HCT116 (cell line): ENCODE data around the gene UCKL1. TPM values are rescaled to one million over a fixed set of nuclear protein-coding genes. Genes with fewer than 3 reads are reported as not detected.

Experiments
- ATAC-seq: fragments of 200-7000 bp; cut with Tn5 transposase; 2 replicates; pipeline ENCODE4 v1.9.1; 2020; ENCODE audit warnings: mild to moderate bottlenecking, moderate library complexity
- BruUV-seq: library from RNA; stranded (reverse); fragments of 400-500 nt; replicated peaks from 2 replicates; lab custom pipeline; 2021; lab: Mats Ljungman, UMichigan
- CTCF ChIA-PET: fragments of 300-600 bp; sonication (Branson Sonifier 250); formaldehyde crosslinking; loops from one replicate; lab custom pipeline; 2021; ENCODE audit warnings: antibody characterized with exemption; lab: Charles Lee
- POLR2A ChIA-PET: fragments of 300-600, 350-600 bp; sonication (Branson Sonifier 250); formaldehyde crosslinking; loops from one replicate; lab custom pipeline; 2021; ENCODE audit warnings: antibody characterized with exemption; lab: Charles Lee
- RAD21 ChIA-PET, 2 experiments: fragments of 300-600 bp; sonication (Branson Sonifier 250); formaldehyde crosslinking; loops; one replicate each; lab custom pipeline; 2023; ENCODE audit warnings: low total read pairs in 2 of 2; ENCODE audit not compliant: uncharacterized antibody in 2 of 2, unreplicated experiment in 2 of 2, low non-redundant PET in 1 of 2; lab: Charles Lee
- DNase-seq: peaks from one replicate; pipeline ENCODE4 v3.0.0-alpha.2; 2010; ENCODE audit warnings: low read depth, low spot score
- H2AFZ ChIP-seq: fragments of 200-600 bp; shearing (Covaris generic), sonication (generic); 2 replicates; pipeline ENCODE4 v1.6.1; 2017; ENCODE audit warnings: low read depth, mixed run types, mixed read lengths, antibody characterized with exemption, low read length; ENCODE audit not compliant: poor library complexity, severe bottlenecking
- H3K27ac ChIP-seq: 2 replicates; pipeline ENCODE4 v1.5.1; 2012; ENCODE audit warnings: low read depth, low read length
- H3K27me3 ChIP-seq: fragments of 200-600 bp; sonication (generic); 2 replicates; pipeline ENCODE4 v1.6.1; 2016; ENCODE audit warnings: mixed run types, low read length, mixed read lengths; ENCODE audit not compliant: insufficient read depth
- H3K36me3 ChIP-seq, 2 experiments: fragments of 200-500 bp in 1 of 2; fragments of 200-600 bp in 1 of 2; sonication (Bioruptor generic) in 1 of 2; sonication (generic) in 1 of 2; 2 replicates each; pipeline versions ENCODE4 v1.5.1 to v1.6.1; 2014 to 2016; ENCODE audit warnings: low read length in 2 of 2, inconsistent platforms in 1 of 2, mixed read lengths in 1 of 2, mixed run types in 1 of 2; ENCODE audit not compliant: insufficient read depth in 2 of 2, control insufficient read depth in 1 of 2
- H3K4me1 ChIP-seq, 2 experiments: fragments of 200-600 bp in 1 of 2; sonication (generic) in 1 of 2; 2 replicates each; pipeline versions ENCODE4 v1.5.1 to v1.6.1; 2012 to 2017; ENCODE audit warnings: low read length in 2 of 2, inconsistent platforms in 1 of 2, mild to moderate bottlenecking in 1 of 2, mixed read lengths in 1 of 2, mixed run types in 1 of 2, moderate library complexity in 1 of 2; ENCODE audit not compliant: insufficient read depth in 2 of 2, control insufficient read depth in 1 of 2
- H3K4me2 ChIP-seq: fragments of 200-600 bp; sonication (generic); 2 replicates; pipeline ENCODE4 v1.6.1; 2017; ENCODE audit warnings: mixed run types, low read length, mixed read lengths
- H3K4me3 ChIP-seq, 2 experiments: fragments of 200-600 bp in 1 of 2; sonication (generic) in 1 of 2; replicated peaks in 1 of 2; 2 replicates each; pipeline ENCODE4 v1.5.1; 2011 to 2016; ENCODE audit warnings: low read length in 2 of 2, control low read depth in 1 of 2, low read depth in 1 of 2, mild to moderate bottlenecking in 1 of 2, mixed read lengths in 1 of 2, mixed run types in 1 of 2
- H3K79me2 ChIP-seq: fragments of 200-600 bp; sonication (generic); 2 replicates; pipeline ENCODE4 v1.6.1; 2017; ENCODE audit warnings: mild to moderate bottlenecking, mixed run types, low read length, moderate library complexity, mixed read lengths; ENCODE audit not compliant: insufficient read depth
- H3K9ac ChIP-seq: fragments of 200-600 bp; sonication (generic); 2 replicates; pipeline ENCODE4 v1.6.1; 2016; ENCODE audit warnings: low read length, mixed read lengths
- H3K9me2 ChIP-seq: fragments of 200-600 bp; sonication (generic), shearing (Covaris generic); 2 replicates; pipeline ENCODE4 v1.6.1; 2017; ENCODE audit warnings: mixed run types, mild to moderate bottlenecking, moderate library complexity; ENCODE audit not compliant: insufficient read depth
- H3K9me3 ChIP-seq, 2 experiments: fragments of 200-500 bp in 1 of 2; fragments of 200-600 bp in 1 of 2; sonication (Bioruptor generic) in 1 of 2; sonication (generic) in 1 of 2; 2 replicates each; pipeline ENCODE4 v1.6.1; 2014 to 2017; ENCODE audit warnings: low read length in 2 of 2, mixed read lengths in 2 of 2, inconsistent platforms in 1 of 2, low read depth in 1 of 2, mild to moderate bottlenecking in 1 of 2, mixed run types in 1 of 2, moderate library complexity in 1 of 2; ENCODE audit not compliant: control insufficient read depth in 1 of 2, insufficient read depth in 1 of 2
- H4K20me1 ChIP-seq: fragments of 200-600 bp; sonication (generic), shearing (Covaris generic); 2 replicates; pipeline ENCODE4 v1.6.1; 2017; ENCODE audit warnings: mixed run types, mild to moderate bottlenecking, moderate library complexity; ENCODE audit not compliant: insufficient read depth
- CTCF ChIP-seq, 3 experiments: fragments of 200-600 bp in 1 of 3; sonication (generic) in 1 of 3; IDR thresholded peaks in 2 of 3; conservative IDR thresholded peaks in 1 of 3; 2 replicates each; pipeline ENCODE4 v1.5.1; 2012 to 2017; ENCODE audit warnings: low read depth in 2 of 3, low read length in 2 of 3, antibody characterized with exemption in 1 of 3, borderline replicate concordance in 1 of 3, control low read depth in 1 of 3, mild to moderate bottlenecking in 1 of 3, mixed read lengths in 1 of 3, mixed run types in 1 of 3, moderate library complexity in 1 of 3; ENCODE audit not compliant: insufficient read depth in 1 of 3
- EGR1 ChIP-seq: IDR thresholded peaks from 2 replicates; pipeline ENCODE4 v1.6.1; 2012; ENCODE audit warnings: low read depth
- EZH2 ChIP-seq: fragments of 200-600 bp; sonication (generic); IDR thresholded peaks from 2 replicates; pipeline ENCODE4 v1.6.1; 2017; ENCODE audit warnings: antibody characterized with exemption, mixed run types
- EZH2phosphoT487 ChIP-seq: fragments of 200-600 bp; IDR thresholded peaks from 2 replicates; pipeline ENCODE4 v1.6.1; 2018; ENCODE audit warnings: antibody characterized with exemption, borderline replicate concordance
- JUND ChIP-seq: IDR thresholded peaks from 2 replicates; pipeline ENCODE4 v1.6.1; 2012
- MAX ChIP-seq: IDR thresholded peaks from 2 replicates; pipeline ENCODE4 v1.6.1; 2012
- RAD21 ChIP-seq: IDR thresholded peaks from 2 replicates; pipeline ENCODE4 v1.6.1; 2012; ENCODE audit warnings: low read depth, mild to moderate bottlenecking
- SIN3A ChIP-seq: IDR thresholded peaks from 2 replicates; pipeline ENCODE4 v1.6.1; 2012; ENCODE audit warnings: low read depth
- SP1 ChIP-seq: IDR thresholded peaks from 2 replicates; pipeline ENCODE4 v1.6.1; 2012; ENCODE audit warnings: low read depth
- SRF ChIP-seq: IDR thresholded peaks from 2 replicates; pipeline ENCODE4 v1.6.1; 2012; ENCODE audit warnings: low read depth
- YY1 ChIP-seq: IDR thresholded peaks from 2 replicates; pipeline ENCODE4 v1.6.1; 2011; ENCODE audit warnings: low read length, low read depth, moderate library complexity, mild to moderate bottlenecking; ENCODE audit not compliant: insufficient replicate concordance; ENCODE audit errors: extremely low read depth
- ZFX ChIP-seq: fragments of 450-650 bp; IDR thresholded peaks from 2 replicates; pipeline ENCODE4 v1.6.1; 2017
- ZNF274 ChIP-seq: fragments of 200-500 bp; sonication (Bioruptor generic); IDR thresholded peaks from 2 replicates; pipeline ENCODE4 v1.6.1; 2014; ENCODE audit warnings: mild to moderate bottlenecking, low read depth, low read length, inconsistent platforms
- intact Hi-C: fragments of 100-400 bp; cut with micrococcal nuclease; formaldehyde crosslinking; loops from 2 replicates; pipeline ENCODE4 v1.10.0; 2022
- total RNA-seq: library from RNA; stranded (reverse); gene quantifications from one replicate; pipeline ENCODE4 v1.2.1, GENCODE V29; 2021; ENCODE audit not compliant: unreplicated experiment

UCKL1 gene
- total RNA-seq, 1 experiment from 2014 or later = 54.2 TPM

- H3K9me3 ChIP-seq = no peaks in the 10 kb centered on the region
- CTCF ChIA-PET = no interaction called here
- H4K20me1 ChIP-seq = no peaks in the 10 kb centered on the region
- DNase-seq = no peak
- ATAC-seq = no peak
- no peaks in the 10 kb centered on the region for H3K9me2 ChIP-seq
- H3K27me3 ChIP-seq = no peaks in the 10 kb centered on the region
- no peaks in the 10 kb centered on the region for H3K4me1 ChIP-seq
- H3K27ac ChIP-seq = no peak overlapping the region
- H3K4me3 ChIP-seq = no peak overlapping the region
- H3K9ac ChIP-seq = no peak overlapping the region
- TF ChIP-seq EZH2phosphoT487 (no peak), RAD21 (no peak), ZFX (no peak), EGR1 (no peak), CTCF (IDR thresholded peaks at IDR 0.05 in 2 of 3, conservative IDR thresholded peaks at IDR 0.05 in 1 of 3; ENCODE audit: borderline replicate concordance in 1 of 3, insufficient read depth in 1 of 3, low read depth in 2 of 3, low read length in 2 of 3) (no peak), JUND (no peak), MAX (no peak), YY1 (no peak), SRF (no peak), ZNF274 (no peak), EZH2 (no peak), SIN3A (no peak), SP1 (no peak)
- RAD21 ChIA-PET = no interaction called here
- H3K4me2 ChIP-seq = no peak overlapping the region
- BruUV-seq = no TSS peak
- intact Hi-C loops = no loop called here
- peaks cover 17% of the 10 kb centered on the region; the same call in 1 of the 2 replicates for H3K79me2 ChIP-seq
- POLR2A ChIA-PET = no interaction called here
- H2AFZ ChIP-seq = no peak overlapping the region
- peaks cover 29 to 34% of the 10 kb centered on the region in 2 experiments for H3K36me3 ChIP-seq
Observed at GRCh38 chr20:63932606-63933160, 23.5 kb downstream of the UCKL1 start.
